ENCODE measurements around the gene ADAM15. TPM values are rescaled to one million over a fixed set of nuclear protein-coding genes. Genes with fewer than 3 reads are reported as not detected.
A peak's percentile ranks its signal among the peaks of the same experiment; 100 is the strongest.

ADAM15 gene
- polyA plus RNA-seq, 3 donors, result 31.5 to 61.4 (median 57.2) TPM

DNA sequence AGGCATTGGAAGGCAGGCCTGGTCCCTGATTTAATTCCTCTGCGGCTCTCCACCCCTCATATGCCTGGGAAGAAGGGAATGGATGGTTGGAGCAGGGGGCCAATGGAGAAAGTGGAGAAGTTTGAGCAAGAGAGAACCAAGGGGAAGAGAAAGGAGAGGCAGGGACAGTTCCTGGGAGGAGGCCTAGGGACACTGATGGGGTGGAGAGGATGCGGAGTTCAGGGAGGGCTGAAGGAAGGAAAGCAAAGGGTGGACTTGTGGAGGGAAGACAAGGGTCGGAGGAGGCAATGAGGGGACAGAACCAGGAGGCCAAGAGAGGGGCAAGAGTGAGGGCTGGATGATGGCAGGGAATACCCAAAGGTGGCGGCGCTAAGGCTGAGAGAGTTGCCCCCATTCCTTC is 41.4 kb upstream of the ADAM15 start:
- no peak for DNase-seq (ENCODE audit: extremely low read depth in 1 of 11, low read depth in 9 of 11, low spot score in 4 of 11)

- no peak for DNase-seq (ENCODE audit: extremely low read depth in 1 of 11, low read depth in 9 of 11, low spot score in 4 of 11)
These were observed 40.8 kb upstream of the ADAM15 start for GRCh38 chr1:155010211-155010918.

- DNase-seq (ENCODE audit: extremely low read depth in 1 of 11, low read depth in 9 of 11, low spot score in 4 of 11), result no peak
These were observed 40.1 kb upstream of the ADAM15 start for GRCh38 chr1:155011004-155011416.

DNA sequence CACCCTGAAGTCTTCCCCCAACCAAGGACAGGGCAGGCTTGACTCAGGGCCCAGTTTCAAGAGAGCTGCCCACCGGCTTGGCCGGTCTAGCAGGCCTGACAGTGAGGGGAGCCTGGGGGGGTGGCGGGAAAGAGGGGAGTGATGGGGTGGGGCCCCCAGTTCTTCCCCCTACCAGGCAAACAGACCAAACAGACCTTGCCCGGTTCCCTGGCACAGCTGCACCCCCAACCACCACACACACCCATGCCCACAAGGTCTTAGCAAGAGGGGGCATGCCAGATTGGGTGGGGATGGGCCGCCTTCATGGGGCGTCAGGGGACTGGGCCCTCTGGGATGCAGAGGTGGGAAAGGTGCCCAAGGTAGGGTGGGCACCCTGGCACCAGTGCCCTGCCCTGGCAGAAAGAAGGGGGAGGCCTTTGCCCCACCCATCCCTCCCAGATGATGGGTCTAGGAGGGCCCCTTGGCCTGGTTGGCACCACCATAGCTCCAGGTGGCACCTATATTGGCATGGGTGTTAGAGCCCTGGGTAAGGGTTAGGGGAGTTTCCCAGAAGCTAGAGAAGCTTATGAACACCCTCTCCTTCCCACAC is 39.6 kb upstream of the ADAM15 start:
- DNase-seq (ENCODE audit: extremely low read depth in 1 of 11, low read depth in 9 of 11, low spot score in 4 of 11), result no peak

DNA sequence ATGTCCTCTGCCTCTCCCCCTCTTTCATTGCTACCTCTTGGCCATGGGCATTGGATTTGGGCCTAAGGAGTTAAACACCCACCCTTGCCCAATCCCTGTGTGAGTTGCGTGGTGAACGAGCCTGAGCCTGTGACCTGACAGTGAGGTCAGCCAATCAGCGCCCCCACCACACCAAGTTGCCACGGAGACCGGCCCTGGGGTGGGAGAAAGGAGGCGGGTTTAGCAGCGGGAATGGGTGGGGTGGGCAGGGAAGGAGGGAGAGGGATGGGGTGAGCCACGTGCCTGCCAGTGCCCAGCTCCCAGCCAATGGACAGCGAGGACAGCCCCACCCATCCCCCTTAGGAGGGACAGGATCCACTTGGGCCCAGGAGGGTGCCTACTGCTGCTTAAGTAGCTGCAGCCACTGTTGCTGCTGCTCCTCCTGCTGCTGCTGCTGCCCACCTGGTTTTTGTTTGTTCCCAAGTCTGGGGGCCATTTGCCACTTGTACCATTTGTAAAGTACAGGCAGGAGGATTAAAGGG is 39.0 kb upstream of the ADAM15 start:
- peak in 3 of 11 donors; percentile 8 to 18 (median 16) for DNase-seq (ENCODE audit: extremely low read depth in 1 of 11, low read depth in 9 of 11, low spot score in 4 of 11)

- no peak for DNase-seq (ENCODE audit: extremely low read depth in 1 of 11, low read depth in 9 of 11, low spot score in 4 of 11)
These were observed 38.1 kb upstream of the ADAM15 start for GRCh38 chr1:155012776-155013602.

GRCh38 chr1:155013632-155014031 is 37.5 kb upstream of the ADAM15 start:
- DNase-seq (ENCODE audit: extremely low read depth in 1 of 11, low read depth in 9 of 11, low spot score in 4 of 11), result no peak

GRCh38 chr1:155014709-155015508 is 36.2 kb upstream of the ADAM15 start:
- DNase-seq (ENCODE audit: extremely low read depth in 1 of 11, low read depth in 9 of 11, low spot score in 4 of 11), result no peak

DNA sequence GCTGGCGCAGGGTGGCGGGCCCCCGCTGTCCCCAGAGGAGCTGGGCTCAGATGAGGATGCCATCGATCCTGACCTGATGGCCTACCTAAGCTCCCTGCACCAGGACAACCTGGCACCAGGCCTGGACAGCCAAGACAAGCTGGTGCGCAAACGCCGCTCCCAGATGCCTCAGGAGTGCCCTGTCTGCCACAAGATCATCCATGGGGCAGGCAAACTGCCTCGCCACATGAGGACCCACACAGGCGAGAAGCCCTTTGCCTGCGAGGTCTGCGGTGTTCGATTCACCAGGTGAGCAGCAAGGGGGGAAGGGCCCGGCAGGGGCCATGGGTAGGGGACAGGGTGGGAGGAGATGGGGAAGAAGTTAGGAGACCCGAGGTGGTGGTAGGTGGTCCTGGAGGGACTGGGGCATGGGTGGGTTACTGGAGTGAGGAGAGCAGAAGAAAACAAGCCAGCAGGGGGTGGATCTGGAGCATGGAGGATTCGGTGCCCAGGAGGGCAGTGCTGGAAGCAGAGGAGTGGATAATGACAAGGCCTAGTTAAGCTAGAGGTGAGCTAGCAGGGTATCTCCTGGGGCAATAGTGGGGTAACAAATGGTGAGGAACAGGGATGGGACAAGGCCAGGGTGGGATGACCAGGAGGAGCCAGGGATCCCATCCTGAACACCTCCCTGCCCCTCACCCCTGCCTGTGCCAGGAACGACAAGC is 35.4 kb upstream of the ADAM15 start:
- DNase-seq (ENCODE audit: extremely low read depth in 1 of 11, low read depth in 9 of 11, low spot score in 4 of 11), result no peak

- no peak for DNase-seq (ENCODE audit: extremely low read depth in 1 of 11, low read depth in 9 of 11, low spot score in 4 of 11)
These were observed 34.8 kb upstream of the ADAM15 start for GRCh38 chr1:155016231-155016831.

DNA sequence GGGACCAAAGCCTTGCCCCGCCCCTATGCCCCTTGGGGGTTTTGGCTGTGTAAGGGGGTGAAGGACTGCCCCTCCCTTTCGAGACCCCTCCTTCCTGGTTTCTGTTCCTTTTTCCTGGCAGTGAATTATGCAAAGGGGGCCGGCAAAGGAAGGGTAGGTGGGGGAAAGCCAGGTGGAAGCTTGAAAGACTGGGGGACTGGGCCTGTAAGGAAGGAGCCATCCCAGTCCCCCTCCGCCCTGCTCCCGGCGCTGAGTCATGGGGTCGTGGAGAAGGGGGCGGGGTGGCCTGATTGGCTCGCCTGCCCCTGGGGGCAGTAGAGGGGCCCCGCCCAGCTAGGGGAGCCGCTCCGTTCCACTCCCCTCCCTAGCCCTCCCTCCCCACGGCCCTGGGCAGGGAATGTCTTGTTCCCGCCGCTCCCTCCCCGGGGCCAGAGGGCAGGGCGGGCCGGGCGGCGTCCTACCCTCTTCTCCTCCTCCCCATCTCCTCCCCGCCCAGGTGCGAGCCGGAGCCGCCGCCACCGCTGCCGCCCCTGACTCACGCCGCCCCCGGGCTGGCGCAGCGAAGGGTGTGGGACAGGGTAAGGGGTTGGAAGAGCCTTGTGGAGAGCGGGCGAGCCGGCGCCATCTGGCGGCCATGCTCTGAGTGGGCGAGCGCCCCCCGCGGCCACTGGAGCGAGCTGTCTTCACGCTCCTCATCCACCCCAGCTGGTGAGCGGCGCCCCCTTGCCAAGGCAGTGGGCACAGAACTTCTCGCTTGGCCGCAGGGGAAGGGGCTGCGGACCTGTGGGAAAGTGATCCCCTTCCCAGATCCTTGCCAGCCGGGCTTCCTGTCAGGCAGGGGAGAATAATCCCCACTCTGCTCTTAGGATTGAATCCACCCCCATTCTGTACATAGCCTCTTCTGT is 33.8 kb upstream of the ADAM15 start:
- peak in 6 of 11 donors; percentile 81 to 85 (median 83) for DNase-seq (ENCODE audit: extremely low read depth in 1 of 11, low read depth in 9 of 11, low spot score in 4 of 11)

GRCh38 chr1:155017946-155018316 is 33.2 kb upstream of the ADAM15 start:
- DNase-seq (ENCODE audit: extremely low read depth in 1 of 11, low read depth in 9 of 11, low spot score in 4 of 11), result no peak

DNA sequence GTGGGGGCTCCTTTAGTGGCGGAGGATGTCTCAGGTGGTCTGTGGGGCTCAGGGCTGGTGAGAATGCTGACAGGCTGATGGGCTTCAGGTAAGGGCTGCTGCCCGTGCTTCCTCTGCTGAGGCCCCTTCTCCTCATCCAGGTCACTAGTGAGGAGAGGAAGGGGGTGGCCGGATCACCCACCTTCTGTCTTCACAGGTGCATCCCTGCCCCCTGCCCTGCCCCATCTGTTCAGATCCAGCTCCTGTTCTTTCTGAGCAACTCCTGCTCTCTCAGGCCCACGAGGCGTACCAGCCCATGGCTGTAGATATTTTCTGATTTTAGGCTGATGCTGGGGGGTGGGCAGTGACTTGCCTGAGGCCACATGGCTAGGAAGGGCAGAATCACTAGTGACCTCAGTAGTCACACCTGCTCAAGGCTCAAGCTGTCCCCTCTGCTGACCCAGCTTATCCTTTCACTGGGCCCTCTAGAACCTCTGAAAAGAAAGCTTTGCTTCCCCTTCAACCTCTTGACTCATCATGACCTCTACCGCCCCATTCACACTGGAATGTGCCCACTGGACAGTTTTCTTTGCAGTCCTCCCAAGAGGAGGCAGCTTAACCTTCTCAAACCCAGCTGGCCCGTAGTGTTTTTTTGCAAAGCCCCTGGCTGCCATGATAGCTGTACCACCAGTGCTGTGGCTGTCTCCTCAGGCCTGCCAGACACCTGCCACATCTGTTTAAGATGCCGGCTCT is 32.3 kb upstream of the ADAM15 start:
- DNase-seq (ENCODE audit: extremely low read depth in 1 of 11, low read depth in 9 of 11, low spot score in 4 of 11), result no peak

GRCh38 chr1:155019377-155020245 is 31.5 kb upstream of the ADAM15 start:
- no peak for DNase-seq (ENCODE audit: extremely low read depth in 1 of 11, low read depth in 9 of 11, low spot score in 4 of 11)

- DNase-seq (ENCODE audit: extremely low read depth in 1 of 11, low read depth in 9 of 11, low spot score in 4 of 11), result no peak
These were observed 28.8 kb upstream of the ADAM15 start for GRCh38 chr1:155022136-155022926.

Measured in renal cortex interstitium (tissue), 11 donors.